K562 (cell line): ENCODE data around the gene C6orf141.

Source experiments
- TF ChIP-seq, protein P1 (sequence below): fragments of 450-650 bp; IDR thresholded peaks from 2 replicates; pipeline ENCODE4 v1.7.1; 2018; ENCODE audit warnings: mild to moderate bottlenecking, low read depth; ENCODE audit not compliant: partially characterized antibody
- TF ChIP-seq, protein P2 (sequence below), 3 experiments: IDR thresholded peaks in 2 of 3; conservative IDR thresholded peaks in 1 of 3; 2 replicates each; pipeline ENCODE4 v1.5.1; 2011 to 2012; ENCODE audit warnings: low read length in 3 of 3, mild to moderate bottlenecking in 3 of 3, control low read depth in 2 of 3, improper control_type of control experiment in 1 of 3, inconsistent platforms in 1 of 3, low read depth in 1 of 3, mixed read lengths in 1 of 3, moderate library complexity in 1 of 3; ENCODE audit not compliant: insufficient read depth in 2 of 3

DNA sequence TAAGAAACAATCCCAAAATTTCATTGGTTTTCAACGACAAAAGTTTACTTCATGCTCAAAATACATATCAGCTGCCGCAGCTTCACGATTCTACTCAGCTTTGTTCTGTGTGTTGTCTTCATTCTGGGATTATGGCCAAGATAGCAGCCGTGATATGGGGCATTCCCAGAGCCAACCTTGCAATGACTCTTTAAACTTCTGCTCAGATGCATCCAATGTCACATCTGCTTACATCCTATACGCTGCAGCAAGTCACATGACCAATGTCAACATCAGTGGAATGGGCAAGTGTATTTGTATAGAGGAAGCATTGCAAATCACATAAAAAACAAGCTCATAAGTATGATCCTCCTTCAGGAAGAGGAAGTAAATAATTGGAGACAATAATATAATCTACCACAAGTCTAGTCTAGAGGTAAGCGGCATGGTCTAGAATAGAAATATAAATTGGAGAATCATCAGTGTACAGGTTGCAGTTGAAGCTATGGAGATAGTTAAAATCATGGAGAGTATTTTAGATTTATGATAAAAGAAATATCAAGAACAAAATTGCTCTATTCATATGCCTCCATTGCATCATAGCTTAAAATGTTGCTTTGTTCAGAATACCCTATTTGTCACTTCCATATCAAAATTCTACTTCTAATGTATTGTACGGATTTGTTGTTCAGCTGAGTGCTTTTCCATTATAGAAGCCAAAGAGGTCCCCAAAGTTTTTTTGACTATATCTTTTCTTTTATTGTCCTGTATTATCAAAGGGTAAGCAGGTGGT, 7.2 kb upstream of the C6orf141 start:
- TF ChIP-seq, protein P1, sequence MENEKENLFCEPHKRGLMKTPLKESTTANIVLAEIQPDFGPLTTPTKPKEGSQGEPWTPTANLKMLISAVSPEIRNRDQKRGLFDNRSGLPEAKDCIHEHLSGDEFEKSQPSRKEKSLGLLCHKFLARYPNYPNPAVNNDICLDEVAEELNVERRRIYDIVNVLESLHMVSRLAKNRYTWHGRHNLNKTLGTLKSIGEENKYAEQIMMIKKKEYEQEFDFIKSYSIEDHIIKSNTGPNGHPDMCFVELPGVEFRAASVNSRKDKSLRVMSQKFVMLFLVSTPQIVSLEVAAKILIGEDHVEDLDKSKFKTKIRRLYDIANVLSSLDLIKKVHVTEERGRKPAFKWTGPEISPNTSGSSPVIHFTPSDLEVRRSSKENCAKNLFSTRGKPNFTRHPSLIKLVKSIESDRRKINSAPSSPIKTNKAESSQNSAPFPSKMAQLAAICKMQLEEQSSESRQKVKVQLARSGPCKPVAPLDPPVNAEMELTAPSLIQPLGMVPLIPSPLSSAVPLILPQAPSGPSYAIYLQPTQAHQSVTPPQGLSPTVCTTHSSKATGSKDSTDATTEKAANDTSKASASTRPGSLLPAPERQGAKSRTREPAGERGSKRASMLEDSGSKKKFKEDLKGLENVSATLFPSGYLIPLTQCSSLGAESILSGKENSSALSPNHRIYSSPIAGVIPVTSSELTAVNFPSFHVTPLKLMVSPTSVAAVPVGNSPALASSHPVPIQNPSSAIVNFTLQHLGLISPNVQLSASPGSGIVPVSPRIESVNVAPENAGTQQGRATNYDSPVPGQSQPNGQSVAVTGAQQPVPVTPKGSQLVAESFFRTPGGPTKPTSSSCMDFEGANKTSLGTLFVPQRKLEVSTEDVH = no peak
- TF ChIP-seq, protein P2, sequence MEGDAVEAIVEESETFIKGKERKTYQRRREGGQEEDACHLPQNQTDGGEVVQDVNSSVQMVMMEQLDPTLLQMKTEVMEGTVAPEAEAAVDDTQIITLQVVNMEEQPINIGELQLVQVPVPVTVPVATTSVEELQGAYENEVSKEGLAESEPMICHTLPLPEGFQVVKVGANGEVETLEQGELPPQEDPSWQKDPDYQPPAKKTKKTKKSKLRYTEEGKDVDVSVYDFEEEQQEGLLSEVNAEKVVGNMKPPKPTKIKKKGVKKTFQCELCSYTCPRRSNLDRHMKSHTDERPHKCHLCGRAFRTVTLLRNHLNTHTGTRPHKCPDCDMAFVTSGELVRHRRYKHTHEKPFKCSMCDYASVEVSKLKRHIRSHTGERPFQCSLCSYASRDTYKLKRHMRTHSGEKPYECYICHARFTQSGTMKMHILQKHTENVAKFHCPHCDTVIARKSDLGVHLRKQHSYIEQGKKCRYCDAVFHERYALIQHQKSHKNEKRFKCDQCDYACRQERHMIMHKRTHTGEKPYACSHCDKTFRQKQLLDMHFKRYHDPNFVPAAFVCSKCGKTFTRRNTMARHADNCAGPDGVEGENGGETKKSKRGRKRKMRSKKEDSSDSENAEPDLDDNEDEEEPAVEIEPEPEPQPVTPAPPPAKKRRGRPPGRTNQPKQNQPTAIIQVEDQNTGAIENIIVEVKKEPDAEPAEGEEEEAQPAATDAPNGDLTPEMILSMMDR (IDR thresholded peaks at IDR 0.05 in 2 of 3, conservative IDR thresholded peaks at IDR 0.05 in 1 of 3; ENCODE audit: insufficient read depth in 2 of 3, low read depth in 1 of 3, low read length in 3 of 3) = no peak
